ENCODE results near the gene MAGI3.
"Not testable (repeated sequence)": the region's sequence is repeated elsewhere in the genome, so short reads cannot be mapped to it uniquely, and the experiment has no call there.

The MAGI3 gene

DNA sequence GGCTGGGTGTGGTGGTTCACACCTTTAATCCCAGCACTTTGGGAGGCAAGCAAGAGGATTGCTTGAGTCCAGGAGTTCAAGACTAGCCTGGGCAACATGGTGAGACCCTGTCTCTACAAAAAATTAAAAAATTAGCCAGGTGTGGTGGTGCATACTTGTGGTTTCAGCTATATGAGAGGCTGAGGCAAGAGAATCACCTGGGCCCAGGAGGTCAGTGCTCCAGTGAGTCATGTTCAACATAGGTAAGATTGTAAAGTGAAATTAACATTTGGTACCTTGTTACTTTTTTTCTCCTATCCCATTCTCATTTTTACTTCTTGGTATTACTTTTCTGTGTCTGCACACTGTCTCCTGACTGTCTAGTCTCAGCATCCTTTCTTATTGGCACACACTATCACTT, 19.0 kb downstream of the MAGI3 start:
- in situ Hi-C loops (cut with MboI; ENCODE audit: low pct_unique_long_range_greater_than_20kb, low sequenced_read_pairs, unreplicated experiment), result no loop called here
- DNase-seq (ENCODE audit: low spot score), result no peak
- TF ChIP-seq, protein P1, sequence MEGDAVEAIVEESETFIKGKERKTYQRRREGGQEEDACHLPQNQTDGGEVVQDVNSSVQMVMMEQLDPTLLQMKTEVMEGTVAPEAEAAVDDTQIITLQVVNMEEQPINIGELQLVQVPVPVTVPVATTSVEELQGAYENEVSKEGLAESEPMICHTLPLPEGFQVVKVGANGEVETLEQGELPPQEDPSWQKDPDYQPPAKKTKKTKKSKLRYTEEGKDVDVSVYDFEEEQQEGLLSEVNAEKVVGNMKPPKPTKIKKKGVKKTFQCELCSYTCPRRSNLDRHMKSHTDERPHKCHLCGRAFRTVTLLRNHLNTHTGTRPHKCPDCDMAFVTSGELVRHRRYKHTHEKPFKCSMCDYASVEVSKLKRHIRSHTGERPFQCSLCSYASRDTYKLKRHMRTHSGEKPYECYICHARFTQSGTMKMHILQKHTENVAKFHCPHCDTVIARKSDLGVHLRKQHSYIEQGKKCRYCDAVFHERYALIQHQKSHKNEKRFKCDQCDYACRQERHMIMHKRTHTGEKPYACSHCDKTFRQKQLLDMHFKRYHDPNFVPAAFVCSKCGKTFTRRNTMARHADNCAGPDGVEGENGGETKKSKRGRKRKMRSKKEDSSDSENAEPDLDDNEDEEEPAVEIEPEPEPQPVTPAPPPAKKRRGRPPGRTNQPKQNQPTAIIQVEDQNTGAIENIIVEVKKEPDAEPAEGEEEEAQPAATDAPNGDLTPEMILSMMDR (IDR thresholded peaks at IDR 0.05; ENCODE audit: extremely low read depth, insufficient read depth, missing control alignments), result no peak

DNA sequence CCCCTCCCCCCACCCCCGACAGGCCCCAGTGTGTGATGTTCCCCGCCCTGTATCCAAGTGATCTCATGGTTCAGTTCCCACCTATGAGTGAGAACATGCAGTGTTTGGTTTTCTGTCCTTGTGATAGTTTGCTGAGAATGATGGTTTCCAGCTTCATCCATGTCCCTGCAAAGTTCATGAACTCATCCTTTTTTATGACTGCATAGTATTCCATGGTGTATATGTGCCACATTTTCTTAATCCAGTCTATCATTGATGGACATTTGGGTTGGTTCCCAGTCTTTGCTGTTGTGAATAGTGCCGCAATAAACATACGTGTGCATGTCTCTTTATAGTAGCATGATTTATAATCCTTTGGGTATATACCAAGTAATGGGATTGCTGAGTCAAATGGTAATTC, 21.7 kb downstream of the MAGI3 start:
- in situ Hi-C loops (cut with MboI; ENCODE audit: low pct_unique_long_range_greater_than_20kb, low sequenced_read_pairs, unreplicated experiment); DNase-seq (ENCODE audit: low spot score): not testable (repeated sequence)

DNA sequence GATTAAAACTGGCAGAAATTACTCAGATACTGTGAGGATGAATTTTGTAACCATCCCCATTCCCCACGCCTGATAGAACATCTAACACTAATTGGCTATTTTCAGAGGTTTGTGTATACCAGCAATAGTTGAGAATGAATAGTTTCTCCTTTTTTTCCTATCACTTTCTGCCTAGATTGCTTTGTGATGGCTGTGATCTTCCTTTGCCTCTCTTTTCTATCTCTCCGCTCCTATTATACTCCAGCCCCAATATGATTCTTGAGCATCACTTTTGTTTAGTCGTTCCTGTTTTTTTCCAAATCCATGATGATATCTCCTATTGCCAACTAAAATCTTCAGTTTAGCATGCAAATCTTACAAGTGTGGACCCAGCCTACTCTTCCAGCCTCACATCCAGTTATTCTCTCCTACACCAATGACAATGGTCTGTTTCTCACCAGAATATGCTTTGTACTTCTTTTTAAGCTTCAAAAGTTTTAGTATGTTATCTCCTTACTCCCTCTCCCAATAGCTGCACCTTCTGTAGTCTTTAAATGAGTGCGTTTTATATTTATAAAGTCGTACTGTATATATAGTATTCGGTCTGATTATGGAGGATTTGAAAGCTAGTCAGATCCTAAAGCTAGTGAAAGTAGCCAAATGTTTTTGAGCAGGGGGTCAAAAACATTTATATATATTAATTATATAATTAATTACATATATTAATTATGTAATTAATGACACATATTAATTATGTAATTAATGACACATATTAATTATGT, 25.2 kb downstream of the MAGI3 start:
- in situ Hi-C loops (cut with MboI; ENCODE audit: low pct_unique_long_range_greater_than_20kb, low sequenced_read_pairs, unreplicated experiment), result no loop called here
- no peak for DNase-seq (ENCODE audit: low spot score)

DNA sequence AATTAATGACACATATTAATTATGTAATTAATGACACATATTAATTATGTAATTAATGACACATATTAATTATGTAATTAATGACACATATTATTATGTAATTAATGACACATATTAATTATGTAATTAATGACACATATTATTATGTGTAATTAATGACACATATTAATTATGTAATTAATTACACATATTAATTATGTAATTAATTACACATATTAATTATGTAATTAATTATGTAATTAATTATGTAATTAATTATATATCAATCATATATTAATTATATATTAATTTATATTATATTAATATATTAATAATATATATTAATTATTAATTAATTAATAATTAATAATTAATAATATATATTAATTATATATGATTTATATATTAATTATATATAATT, 25.8 kb downstream of the MAGI3 start:
- in situ Hi-C loops (cut with MboI; ENCODE audit: low pct_unique_long_range_greater_than_20kb, low sequenced_read_pairs, unreplicated experiment); DNase-seq (ENCODE audit: low spot score): not testable (repeated sequence)

More for the DNA sequence above, 25.2 kb downstream of the MAGI3 start:
- TF ChIP-seq, protein P1 (IDR thresholded peaks at IDR 0.05; ENCODE audit: extremely low read depth, insufficient read depth, missing control alignments), result no peak

- in situ Hi-C loops (cut with MboI; ENCODE audit: low pct_unique_long_range_greater_than_20kb, low sequenced_read_pairs, unreplicated experiment), result no loop called here
- DNase-seq (ENCODE audit: low spot score), result no peak
- TF ChIP-seq, protein P1 (IDR thresholded peaks at IDR 0.05; ENCODE audit: extremely low read depth, insufficient read depth, missing control alignments), result no peak
These were observed 26.2 kb downstream of the MAGI3 start for GRCh38 chr1:113416496-113416895.

- in situ Hi-C loops (cut with MboI; ENCODE audit: low pct_unique_long_range_greater_than_20kb, low sequenced_read_pairs, unreplicated experiment), result no loop called here
- TF ChIP-seq, protein P1 (IDR thresholded peaks at IDR 0.05; ENCODE audit: extremely low read depth, insufficient read depth, missing control alignments), result no peak
- DNase-seq (ENCODE audit: low spot score), result no peak
These were observed 32.2 kb downstream of the MAGI3 start for GRCh38 chr1:113422315-113423068.

DNA sequence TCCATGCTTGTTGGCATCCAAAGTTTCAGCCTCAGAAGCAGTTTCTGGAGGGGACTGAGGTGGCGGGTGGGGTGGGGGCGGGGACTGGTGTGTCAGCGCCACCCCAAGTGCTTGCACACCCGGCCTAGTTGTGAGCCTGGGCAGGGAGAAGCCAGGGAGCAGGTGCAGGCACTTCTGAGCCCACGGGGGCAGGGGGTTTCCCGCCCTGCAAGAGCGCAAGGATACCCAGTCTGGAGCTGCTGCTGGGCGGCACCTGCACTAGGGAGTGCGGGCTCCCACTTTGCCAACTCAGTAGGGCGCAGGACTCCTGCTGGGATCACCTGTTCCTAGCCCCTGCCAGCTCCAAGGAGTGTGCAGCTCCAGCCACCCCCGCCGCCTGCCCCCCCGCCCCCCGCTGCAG, 33.5 kb downstream of the MAGI3 start:
- TF ChIP-seq, protein P1 (IDR thresholded peaks at IDR 0.05; ENCODE audit: extremely low read depth, insufficient read depth, missing control alignments), result no peak
- no peak for DNase-seq (ENCODE audit: low spot score)
- in situ Hi-C loops (cut with MboI; ENCODE audit: low pct_unique_long_range_greater_than_20kb, low sequenced_read_pairs, unreplicated experiment), result no loop called here

Measured in GM13977 (cell line).